GM12872 (cell line): ENCODE measurements around the gene BLTP1.

Source experiments
- CTCF ChIP-seq: IDR thresholded peaks from 3 replicates; pipeline ENCODE4 v1.5.1; 2011; ENCODE audit warnings: low read depth, mild to moderate bottlenecking, low read length, moderate library complexity; ENCODE audit not compliant: insufficient read depth

The BLTP1 gene

GRCh38 chr4:122151982-122152710, at the start of gene BLTP1:
BLTP1 (plus strand) TSS chr4:122152331; CDS start chr4:122170648, 18,317 bp downstream.
- no peak for TF ChIP-seq CTCF

GRCh38 chr4:122104184-122104583, 47.9 kb upstream of the BLTP1 start:
- no peak for TF ChIP-seq CTCF

GRCh38 chr4:122107680-122108079, 44.5 kb upstream of the BLTP1 start:
- no peak for TF ChIP-seq CTCF

GRCh38 chr4:122117743-122118142, 34.4 kb upstream of the BLTP1 start:
- TF ChIP-seq CTCF, result no peak

GRCh38 chr4:122118243-122118642, 33.9 kb upstream of the BLTP1 start:
- no peak for TF ChIP-seq CTCF

GRCh38 chr4:122119739-122120138, 32.4 kb upstream of the BLTP1 start:
- no peak for TF ChIP-seq CTCF

GRCh38 chr4:122121593-122121992, 30.5 kb upstream of the BLTP1 start:
- TF ChIP-seq CTCF, result no peak
